GM19438 (cell line): ENCODE measurements around the gene EPB41L4A.
"Not testable (repeated sequence)": the region's sequence is repeated elsewhere in the genome, so short reads cannot be mapped to it uniquely, and the experiment has no call there.

Source experiments
- ATAC-seq: cut with Tn5 transposase; IDR thresholded peaks from one replicate; pipeline ENCODE4 v1.9.1; 2021; ENCODE audit warnings: low read depth; ENCODE audit not compliant: unreplicated experiment

Gene EPB41L4A

GRCh38 chr5:112263469-112263868, 155.6 kb downstream of the EPB41L4A start:
- ATAC-seq, result no peak

- no peak for ATAC-seq
Observed at GRCh38 chr5:112258571-112258970, 160.5 kb downstream of the EPB41L4A start.

- no peak for ATAC-seq
Observed at GRCh38 chr5:112257976-112258375, 161.1 kb downstream of the EPB41L4A start.

GRCh38 chr5:112257005-112257404, 162.1 kb downstream of the EPB41L4A start:
- ATAC-seq, result no peak

- no peak for ATAC-seq
Observed at GRCh38 chr5:112254303-112254702, 164.8 kb downstream of the EPB41L4A start.

- no peak for ATAC-seq
Observed at GRCh38 chr5:112253478-112254250, 165.4 kb downstream of the EPB41L4A start.

- ATAC-seq, result no peak
Observed at GRCh38 chr5:112250551-112250950, 168.5 kb downstream of the EPB41L4A start.

GRCh38 chr5:112248623-112249022, 170.5 kb downstream of the EPB41L4A start:
- no peak for ATAC-seq

- no peak for ATAC-seq
Observed at GRCh38 chr5:112247960-112248359, 171.1 kb downstream of the EPB41L4A start.

- no peak for ATAC-seq
Observed at GRCh38 chr5:112245656-112246055, 173.4 kb downstream of the EPB41L4A start.

- ATAC-seq, result no peak
Observed at GRCh38 chr5:112239996-112240395, 179.1 kb downstream of the EPB41L4A start.

GRCh38 chr5:112238473-112238872, 180.6 kb downstream of the EPB41L4A start:
- no peak for ATAC-seq

- no peak for ATAC-seq
Observed at GRCh38 chr5:112237456-112237855, 181.6 kb downstream of the EPB41L4A start.

- no peak for ATAC-seq
Observed at GRCh38 chr5:112234000-112234399, 185.1 kb downstream of the EPB41L4A start.

- no peak for ATAC-seq
Observed at GRCh38 chr5:112232667-112233066, 186.4 kb downstream of the EPB41L4A start.

GRCh38 chr5:112230606-112231005, 188.5 kb downstream of the EPB41L4A start:
- no peak for ATAC-seq

GRCh38 chr5:112228667-112229066, 190.4 kb downstream of the EPB41L4A start:
- ATAC-seq, result no peak

- ATAC-seq, result no peak
Observed at GRCh38 chr5:112227911-112228631, 191.0 kb downstream of the EPB41L4A start.

GRCh38 chr5:112226215-112226614, 192.9 kb downstream of the EPB41L4A start:
- no peak for ATAC-seq

- ATAC-seq, result not testable (repeated sequence)
Observed at GRCh38 chr5:112222997-112223396, 196.1 kb downstream of the EPB41L4A start.

- ATAC-seq, result no peak
Observed at GRCh38 chr5:112221128-112221527, 197.9 kb downstream of the EPB41L4A start.

GRCh38 chr5:112219000-112219399, 200.1 kb downstream of the EPB41L4A start:
- no peak for ATAC-seq
